CD1c-positive myeloid dendritic cell (primary cell): Measurements from ENCODE around the gene NCKAP5.
A peak's percentile ranks its signal among the peaks of the same experiment; 100 is the strongest.
"Not testable (repeated sequence)": the region's sequence is repeated elsewhere in the genome, so short reads cannot be mapped to it uniquely, and the experiment has no call there.

Source experiments
- DNase-seq: peaks from one replicate; pipeline ENCODE4 v3.0.0-alpha.2; 2016; ENCODE audit errors: extremely low spot score

Gene NCKAP5

GRCh38 chr2:133209325-133209724 is 358.9 kb downstream of the NCKAP5 start:
- no peak for DNase-seq

- DNase-seq = not testable (repeated sequence)
These were observed 361.6 kb downstream of the NCKAP5 start for GRCh38 chr2:133206666-133207065.

- DNase-seq = no peak
These were observed 363.8 kb downstream of the NCKAP5 start for GRCh38 chr2:133204421-133204820.

GRCh38 chr2:133200684-133201421 is 367.4 kb downstream of the NCKAP5 start:
- no peak for DNase-seq

GRCh38 chr2:133198678-133199077 is 369.6 kb downstream of the NCKAP5 start:
- no peak for DNase-seq

- DNase-seq = no peak
These were observed 371.1 kb downstream of the NCKAP5 start for GRCh38 chr2:133197156-133197555.

- no peak for DNase-seq
These were observed 373.4 kb downstream of the NCKAP5 start for GRCh38 chr2:133194777-133195335.

GRCh38 chr2:133194362-133194655 is 374.0 kb downstream of the NCKAP5 start:
- no peak for DNase-seq

GRCh38 chr2:133193544-133194361 is 374.5 kb downstream of the NCKAP5 start:
- no peak for DNase-seq

- no peak for DNase-seq
These were observed 376.2 kb downstream of the NCKAP5 start for GRCh38 chr2:133192028-133192427.

GRCh38 chr2:133177196-133177595 is 391.1 kb downstream of the NCKAP5 start:
- DNase-seq = no peak

GRCh38 chr2:133175926-133176325 is 392.3 kb downstream of the NCKAP5 start:
- DNase-seq = no peak

- no peak for DNase-seq
These were observed 395.0 kb downstream of the NCKAP5 start for GRCh38 chr2:133173224-133173623.

GRCh38 chr2:133171393-133172004 is 396.8 kb downstream of the NCKAP5 start:
- DNase-seq = peak; percentile 39

GRCh38 chr2:133169274-133169912 is 398.9 kb downstream of the NCKAP5 start:
- DNase-seq = no peak

GRCh38 chr2:133167990-133168389 is 400.3 kb downstream of the NCKAP5 start:
- DNase-seq = no peak

GRCh38 chr2:133167223-133167622 is 401.0 kb downstream of the NCKAP5 start:
- no peak for DNase-seq

GRCh38 chr2:133166031-133166430 is 402.2 kb downstream of the NCKAP5 start:
- no peak for DNase-seq

GRCh38 chr2:133163111-133163510 is 405.2 kb downstream of the NCKAP5 start:
- DNase-seq = no peak

- DNase-seq = no peak
These were observed 409.8 kb downstream of the NCKAP5 start for GRCh38 chr2:133158442-133158841.

- no peak for DNase-seq
These were observed 410.2 kb downstream of the NCKAP5 start for GRCh38 chr2:133158024-133158423.

- DNase-seq = no peak
These were observed 411.1 kb downstream of the NCKAP5 start for GRCh38 chr2:133157141-133157540.
